IPS-NIHi11 (cell line): ENCODE data around the gene ASIC3.
A peak's percentile ranks its signal among the peaks of the same experiment; 100 is the strongest.

ENCODE experiments used
- DNase-seq: peaks from one replicate; pipeline ENCODE4 v3.0.0; 2012; ENCODE audit warnings: mixed read lengths, low spot score

ASIC3 gene

DNA sequence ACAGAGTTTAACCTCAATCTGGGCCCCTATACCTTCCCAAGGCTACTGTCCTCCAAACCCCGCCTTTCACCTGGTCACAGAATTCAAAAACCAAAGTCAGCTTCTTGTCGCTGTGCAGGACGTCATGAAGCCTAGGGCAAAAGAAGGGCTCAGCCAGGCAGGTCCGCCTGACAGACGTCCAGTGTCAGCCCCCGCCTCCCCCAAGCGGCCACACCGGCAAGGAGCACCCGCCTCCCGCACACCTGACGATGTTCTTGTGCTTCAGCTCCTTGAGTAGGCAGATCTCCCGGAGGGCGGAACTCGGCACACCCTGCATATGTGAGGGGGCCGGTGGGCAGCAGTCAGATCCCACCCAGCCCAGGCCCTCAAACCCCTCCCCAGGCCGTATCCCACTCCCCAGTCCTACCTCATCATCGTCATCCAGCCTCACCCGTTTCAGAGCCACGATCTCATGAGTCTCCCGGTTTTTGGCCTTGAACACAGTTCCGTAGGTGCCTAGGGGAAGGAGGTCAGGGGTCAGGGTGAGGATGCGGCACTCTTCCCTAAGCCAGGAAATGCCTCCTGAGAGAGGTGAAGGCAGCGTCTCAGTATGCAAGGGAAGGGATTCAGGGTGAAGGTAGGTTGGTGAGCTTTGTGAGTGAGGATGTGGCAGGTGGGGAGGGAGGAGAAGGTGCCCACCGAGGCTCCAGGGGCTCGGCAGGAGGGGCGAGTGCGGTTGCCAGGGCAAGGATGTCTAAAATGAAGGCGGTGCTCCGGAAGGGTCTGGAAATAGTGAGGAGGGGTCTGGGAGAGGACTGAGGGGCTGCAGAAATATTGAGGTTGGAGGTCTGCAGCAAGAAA is 8.6 kb downstream of the ASIC3 start:
- peak; percentile 51 for DNase-seq

DNA sequence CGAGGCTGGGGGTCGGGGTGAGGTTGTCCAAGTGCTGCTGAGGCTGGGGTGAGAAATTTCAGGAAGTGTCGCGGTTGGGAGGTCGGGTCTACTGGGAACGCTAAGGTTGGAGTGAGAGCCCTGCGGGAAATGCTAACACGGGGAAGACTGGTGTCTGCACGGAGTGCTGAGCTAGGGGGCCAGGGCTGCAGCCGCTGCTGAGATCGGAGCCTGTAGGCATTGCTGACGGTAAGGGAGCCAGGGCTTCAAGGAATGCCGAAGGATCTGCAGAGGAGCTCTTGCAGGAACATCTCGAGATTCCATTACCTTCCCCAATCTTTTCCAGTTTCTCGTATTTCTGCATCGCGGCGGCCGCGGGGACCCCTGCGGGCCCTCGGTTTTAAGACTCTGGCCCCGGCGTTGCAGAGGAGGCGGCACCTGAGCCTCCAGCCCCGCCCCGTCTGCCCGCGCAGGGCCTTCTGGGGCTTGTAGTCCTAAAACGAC is 9.2 kb downstream of the ASIC3 start, which contains the start of gene CDK5:
Gene CDK5, minus strand, starts transcription at position 392 of the 483 bp plus-strand sequence. Its CDS starts 49 bp downstream, at position 343.
- DNase-seq = no peak

DNA sequence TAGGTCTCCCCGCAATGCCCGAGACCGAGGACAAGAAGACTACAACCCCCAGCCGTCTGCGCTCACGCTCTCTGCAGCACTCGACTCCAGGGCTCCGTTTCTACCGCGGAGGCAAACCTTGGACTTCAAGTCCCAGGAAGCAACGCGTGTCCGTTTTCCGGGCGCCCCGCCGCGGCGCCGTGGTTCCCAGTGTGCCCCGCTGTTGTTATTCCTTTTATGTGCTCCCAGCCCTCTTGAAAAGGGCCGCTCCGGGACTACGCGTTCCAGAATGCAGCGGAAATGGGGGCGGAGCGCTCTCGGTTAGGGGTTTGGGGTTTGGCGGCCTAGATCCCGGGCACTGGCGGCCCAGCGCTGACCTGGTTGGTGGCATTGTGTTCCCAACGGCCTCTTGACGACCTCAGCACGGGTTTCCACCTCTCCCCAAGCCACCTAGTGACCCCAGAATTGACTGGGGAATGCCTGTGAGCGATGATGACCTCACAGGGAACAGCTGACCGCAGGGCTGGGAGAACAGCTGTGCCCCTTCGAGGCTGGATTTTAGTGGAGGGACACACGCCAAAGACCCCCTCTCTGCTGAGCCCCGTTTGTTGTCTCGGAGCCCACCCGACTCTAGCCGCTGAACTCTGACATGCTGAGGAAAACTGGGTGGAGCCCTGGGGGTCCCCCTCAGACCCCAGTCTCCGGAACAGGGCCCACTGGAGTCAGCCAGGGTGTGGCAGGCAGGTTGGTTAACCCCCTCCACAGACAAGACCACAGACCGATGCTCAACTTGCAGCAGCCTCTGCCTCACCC is 9.9 kb downstream of the ASIC3 start:
- DNase-seq = peak; percentile 95

DNA sequence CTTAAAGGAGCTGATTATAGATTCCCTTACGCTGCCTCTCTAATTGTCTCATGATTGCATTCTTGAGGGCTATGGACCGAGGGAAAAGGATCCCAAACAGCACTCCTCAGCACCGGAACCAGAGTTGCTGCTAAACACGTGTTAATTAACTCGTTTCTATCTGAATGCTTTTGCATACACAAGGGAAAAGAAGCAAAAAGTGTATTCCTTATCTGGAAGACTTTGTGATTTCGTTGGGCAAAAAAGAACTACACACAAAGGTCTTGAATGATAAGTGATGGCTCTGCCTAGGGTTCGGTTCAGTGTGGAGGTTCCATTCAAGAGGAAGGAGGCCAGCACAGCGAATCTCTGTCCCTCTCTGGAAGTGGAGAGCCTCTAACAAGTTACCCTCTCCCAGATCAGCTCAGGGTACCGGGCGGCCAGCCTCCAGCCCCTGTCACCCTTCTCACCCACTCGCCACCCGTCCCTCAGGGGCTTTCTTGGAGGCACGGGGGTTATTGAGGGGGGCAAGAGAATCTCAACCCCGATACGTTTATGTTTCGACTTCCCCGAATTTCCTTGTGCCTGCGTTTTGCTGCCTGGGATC is 10.5 kb downstream of the ASIC3 start:
- no peak for DNase-seq

DNA sequence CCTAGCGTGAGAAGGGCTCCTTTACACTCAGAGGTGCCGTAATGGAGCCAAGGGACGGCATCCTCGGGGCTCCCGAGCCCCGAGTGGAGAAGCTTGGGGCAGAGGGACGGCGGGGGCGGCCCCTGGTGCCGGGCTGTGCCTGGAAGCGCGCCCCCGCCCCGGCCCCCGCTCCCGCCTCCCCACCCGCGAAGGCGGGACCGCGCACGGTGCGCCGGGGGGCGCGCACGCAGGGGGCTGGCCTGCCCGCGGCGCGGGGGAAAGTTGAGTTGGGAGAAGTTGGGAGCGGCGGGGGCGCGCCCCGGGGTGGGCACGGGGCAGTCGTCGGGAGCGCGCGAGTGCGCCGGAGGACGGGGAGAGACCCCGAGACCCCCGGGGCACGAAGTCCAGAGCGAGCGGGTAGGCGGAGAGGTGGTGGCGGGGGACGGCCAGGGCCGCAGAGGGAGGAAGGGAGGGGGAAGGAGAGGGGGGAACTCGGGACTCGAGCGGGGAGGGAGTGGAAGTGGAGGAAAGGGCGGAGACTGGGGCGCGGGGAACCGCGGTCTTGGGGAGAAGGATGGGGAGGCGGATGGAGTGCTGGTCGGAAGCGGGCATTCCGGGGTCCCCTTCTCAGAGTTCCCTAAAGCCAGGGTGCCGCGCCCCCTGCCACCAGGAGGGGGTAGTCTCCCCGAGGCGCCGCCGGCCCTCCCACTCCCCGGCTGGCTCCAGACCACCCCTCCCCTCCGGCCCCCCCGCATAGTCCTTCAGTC is 11.2 kb downstream of the ASIC3 start, which contains the start of gene SLC4A2:
Gene SLC4A2, plus strand, starts transcription at position 223 of the 746 bp plus-strand sequence. CDS start 2,399 bp downstream, outside the sequence.
- peak; percentile 85 for DNase-seq

DNA sequence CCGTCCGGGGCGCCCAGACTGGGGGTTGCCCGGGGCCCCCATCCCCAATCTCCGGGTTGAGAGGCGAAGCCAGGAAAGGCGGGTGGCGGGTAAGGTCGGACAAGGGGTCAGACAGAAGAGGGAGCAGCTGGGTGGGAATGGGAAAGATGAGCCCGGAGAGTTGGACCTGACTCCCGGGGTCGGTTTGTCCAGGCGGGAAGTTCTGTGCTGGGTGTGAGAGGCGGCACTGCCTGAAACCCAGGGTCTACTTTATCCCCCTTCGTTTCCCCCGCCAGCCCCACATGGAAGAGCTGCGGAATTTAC is 11.7 kb downstream of the ASIC3 start:
- DNase-seq = no peak

DNA sequence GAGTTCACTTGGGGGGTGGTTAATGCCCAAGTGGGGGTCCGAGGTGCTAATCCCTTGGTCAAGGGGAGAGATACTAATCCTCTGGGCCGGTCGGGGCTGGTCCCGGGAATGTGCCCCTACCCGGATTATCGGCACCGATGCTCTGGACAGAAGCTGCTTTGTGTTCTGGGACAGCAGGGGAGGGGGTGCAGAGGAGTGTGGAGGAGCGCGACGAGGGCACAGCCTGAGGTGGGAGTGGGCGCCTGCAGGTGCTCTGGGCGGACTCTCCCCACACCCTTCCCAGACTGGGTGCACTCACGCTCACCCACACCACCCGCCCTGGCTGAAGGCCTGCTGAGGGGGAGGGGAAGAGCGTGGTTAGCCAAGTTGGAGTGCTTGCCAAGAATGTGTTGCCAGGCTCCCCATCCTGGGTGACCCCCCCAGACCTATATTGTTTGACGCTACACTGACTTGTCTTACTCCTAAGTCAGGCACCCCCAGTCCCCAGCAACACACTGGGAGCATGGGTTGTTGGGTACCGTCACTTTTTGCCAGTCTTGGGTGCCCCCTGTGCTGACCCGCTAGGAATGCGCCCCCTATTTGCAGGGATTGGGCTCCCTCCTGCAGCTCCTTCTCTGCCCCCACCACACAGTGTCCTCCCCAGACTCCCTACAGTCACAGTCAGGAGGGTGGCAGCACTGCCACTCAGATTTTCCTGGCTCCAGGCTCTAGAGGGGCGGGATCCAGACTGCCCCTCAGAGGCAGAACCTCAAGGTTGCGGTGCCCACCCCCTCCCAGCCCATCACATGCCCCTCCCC is 12.3 kb downstream of the ASIC3 start:
- DNase-seq = no peak

DNA sequence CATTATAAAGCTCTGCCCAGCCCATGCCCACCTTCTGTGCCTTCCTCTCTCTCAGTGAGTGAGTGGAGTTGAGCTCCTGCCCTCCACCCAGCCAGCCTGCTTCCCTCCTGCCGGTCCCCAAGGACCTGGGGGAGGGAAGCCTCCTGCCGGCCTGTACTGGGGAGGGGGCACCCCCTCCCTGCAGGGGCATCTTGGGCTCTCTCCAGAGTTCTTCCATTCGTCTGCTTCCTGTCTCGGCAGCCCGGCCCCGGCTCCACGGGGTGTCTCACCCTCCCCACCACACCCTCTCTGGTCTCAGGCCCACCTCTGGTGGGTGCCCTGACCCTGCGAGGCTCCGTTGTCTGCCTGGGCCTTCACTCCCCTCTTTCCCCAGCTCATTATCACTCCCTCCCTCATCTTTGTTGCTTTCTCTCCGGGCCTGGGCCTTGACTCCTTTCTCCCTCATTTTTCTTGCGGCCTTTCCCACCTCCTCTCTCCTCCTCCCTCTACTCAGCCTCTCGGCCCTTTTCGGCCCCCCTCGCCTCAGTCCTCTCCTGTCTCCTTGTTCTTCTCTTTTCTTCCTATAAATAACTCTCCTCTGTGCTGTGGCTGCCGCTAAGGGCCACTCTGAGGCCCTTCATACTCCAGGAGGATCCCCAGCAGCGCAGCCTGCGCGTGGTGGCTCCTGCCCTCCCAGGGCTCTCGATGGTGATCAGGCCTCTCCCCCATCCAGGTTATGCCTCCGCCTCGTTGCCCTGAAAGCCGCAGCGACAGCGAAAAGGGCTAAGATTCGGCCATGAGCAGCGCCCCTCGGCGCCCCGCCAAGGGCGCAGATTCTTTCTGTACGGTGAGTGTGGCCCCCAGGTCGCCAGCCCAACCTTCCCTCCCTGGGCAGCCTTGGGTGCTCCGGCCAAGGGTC is 13.1 kb downstream of the ASIC3 start:
- no peak for DNase-seq

DNA sequence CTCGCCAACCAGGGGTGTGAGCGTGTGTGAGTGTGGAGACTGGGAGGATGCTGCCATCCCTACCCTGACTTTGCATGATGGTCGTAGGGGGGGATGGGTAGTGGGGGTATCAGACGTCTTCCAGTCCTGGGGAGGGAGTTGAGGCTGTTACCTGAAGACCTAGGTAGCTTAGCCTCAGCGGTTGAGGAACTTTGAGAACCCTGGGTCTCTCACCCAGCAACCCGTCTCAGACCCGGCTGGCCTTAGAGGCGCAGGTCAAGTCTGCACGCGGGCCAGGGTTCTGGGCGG is 13.7 kb downstream of the ASIC3 start:
- no peak for DNase-seq

DNA sequence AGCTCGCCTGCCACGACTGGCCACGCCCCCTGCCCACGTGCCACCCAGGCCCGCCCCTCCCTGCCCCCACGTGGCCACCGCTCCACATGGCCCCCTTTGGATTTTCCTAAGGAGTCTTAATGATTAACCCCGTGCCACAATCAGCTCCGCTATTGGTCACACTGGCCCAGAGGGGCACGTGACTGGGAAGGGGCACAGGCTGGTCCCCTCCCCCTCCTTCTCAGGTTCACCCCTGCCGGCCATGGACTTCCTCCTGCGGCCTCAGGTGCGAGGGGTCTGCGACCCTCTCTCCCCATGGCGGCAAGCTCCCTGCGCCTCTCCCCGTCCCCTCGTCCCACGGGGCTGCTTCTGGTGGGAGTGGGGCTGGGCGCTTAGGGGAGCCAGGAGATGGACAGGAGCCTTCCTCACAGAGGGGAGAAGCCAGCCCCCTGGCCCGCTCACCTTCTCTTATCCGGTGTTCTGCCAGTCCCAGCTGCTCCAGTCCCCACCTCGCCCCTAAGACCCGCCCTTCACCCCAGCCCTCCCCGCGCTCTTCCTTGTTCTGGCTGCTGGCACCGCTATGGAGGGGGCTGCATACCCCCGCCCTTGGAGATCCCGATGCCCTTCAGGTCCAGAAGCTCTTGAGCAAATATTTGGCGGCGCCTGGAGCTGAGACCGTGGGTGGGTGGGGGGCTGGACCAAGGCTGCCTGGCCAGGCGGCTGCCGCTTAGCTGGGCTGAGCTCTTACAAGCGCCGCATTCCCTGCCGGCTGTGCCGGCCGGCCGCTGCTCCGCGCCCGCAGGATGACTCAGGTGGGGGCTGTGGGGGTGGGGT is 14.3 kb downstream of the ASIC3 start:
- DNase-seq = peak; percentile 85

DNA sequence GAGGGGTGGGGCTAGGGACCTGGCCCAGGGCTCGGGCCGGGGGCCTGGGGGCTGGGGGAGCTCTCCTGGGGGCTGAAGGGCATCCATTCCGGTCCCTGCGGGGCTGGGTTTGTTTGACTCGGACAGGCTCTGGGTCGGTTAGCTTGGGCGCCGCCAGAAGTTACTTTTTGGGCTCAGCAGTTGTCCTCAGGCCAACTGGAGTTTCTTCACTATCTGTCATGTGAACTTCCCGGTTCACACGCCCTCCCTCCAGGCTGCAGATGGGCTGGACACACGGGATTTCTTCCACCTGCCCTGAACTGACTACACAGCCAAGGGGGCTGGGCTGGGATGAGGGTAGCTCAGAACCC is 14.9 kb downstream of the ASIC3 start:
- DNase-seq = no peak

DNA sequence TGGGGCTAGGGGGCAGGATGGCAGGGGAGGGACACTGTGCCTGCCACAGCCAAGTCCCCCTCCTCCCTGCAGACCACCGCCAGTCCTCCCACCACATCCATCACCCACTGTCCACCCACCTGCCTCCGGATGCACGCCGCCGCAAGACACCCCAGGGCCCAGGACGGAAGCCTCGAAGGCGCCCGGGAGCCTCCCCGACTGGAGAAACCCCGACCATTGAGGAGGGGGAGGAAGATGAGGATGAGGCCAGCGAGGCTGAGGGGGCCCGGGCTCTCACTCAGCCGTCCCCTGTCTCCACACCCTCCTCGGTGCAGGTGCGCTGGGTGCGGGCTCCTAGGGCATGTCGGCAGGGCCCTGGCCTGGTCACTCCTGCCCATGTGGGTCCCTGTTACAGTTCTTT is 16.1 kb downstream of the ASIC3 start:
- no peak for DNase-seq

DNA sequence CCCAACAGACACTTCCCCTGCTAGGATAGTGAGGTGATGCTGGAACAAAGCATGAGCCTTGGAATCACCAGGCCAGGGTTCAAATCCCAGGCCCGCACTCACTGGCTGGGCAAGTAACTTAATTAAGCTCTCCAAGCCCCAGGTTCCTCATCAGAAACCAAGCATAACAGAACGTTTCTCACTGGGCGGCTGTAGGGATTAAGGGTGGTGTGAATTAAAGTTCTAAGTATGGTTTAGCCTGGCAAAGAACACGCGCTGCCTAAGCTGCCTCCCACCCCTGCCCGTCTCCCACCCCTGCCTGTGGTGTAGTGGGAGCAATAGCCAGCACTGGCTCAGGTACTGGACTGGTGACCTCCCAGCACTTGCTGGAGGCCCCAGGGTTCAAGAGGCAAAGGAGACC is 16.7 kb downstream of the ASIC3 start:
- DNase-seq = no peak

DNA sequence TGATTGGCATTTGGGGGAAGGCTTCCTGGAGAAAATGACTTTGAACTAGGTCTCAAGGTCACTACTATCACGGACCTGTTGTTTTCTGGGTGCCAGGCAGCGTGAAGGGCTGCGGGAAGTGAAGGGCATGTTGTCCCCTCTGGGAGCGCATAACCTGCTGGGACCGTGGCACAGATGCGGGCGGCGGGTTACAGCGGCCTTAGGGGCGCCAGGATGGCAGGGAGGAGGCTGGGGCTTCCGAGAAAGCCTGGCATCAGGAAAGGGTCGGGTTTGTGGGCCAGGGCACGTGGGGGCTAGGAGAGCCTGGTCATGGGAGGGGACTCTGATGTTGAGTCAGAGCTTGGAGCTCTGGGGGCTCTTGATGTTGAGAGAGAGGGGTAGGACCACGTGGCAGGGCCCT is 17.2 kb downstream of the ASIC3 start:
- no peak for DNase-seq

DNA sequence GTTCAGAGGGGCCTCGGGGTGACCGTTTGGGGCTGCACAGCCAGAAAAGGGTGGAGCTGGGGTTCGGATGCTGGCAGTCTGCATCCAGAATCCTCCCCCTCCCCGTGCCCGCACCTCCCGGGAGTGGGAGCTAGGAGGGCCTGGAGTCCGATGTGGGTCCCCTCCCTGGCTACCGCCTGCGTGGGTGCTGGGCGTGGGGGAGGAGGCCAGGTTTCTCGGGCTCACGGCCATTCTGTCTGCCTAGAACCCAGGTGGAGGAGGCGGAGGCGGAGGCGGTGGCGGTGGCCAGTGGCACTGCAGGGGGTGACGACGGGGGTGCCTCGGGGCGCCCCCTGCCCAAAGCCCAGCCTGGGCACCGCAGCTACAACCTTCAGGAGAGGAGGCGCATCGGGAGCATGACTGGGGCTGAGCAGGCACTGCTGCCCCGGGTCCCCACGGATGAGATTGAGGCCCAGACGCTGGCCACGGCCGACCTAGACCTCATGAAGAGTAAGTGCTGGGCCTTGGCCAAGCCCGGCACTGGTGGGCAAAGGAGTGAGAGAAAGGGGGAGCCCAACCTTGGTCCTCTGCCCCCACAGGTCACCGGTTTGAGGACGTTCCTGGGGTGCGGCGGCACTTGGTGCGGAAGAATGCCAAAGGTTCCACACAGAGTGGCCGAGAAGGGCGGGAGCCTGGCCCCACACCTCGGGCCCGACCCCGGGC is 18.1 kb downstream of the ASIC3 start:
- DNase-seq = no peak

DNA sequence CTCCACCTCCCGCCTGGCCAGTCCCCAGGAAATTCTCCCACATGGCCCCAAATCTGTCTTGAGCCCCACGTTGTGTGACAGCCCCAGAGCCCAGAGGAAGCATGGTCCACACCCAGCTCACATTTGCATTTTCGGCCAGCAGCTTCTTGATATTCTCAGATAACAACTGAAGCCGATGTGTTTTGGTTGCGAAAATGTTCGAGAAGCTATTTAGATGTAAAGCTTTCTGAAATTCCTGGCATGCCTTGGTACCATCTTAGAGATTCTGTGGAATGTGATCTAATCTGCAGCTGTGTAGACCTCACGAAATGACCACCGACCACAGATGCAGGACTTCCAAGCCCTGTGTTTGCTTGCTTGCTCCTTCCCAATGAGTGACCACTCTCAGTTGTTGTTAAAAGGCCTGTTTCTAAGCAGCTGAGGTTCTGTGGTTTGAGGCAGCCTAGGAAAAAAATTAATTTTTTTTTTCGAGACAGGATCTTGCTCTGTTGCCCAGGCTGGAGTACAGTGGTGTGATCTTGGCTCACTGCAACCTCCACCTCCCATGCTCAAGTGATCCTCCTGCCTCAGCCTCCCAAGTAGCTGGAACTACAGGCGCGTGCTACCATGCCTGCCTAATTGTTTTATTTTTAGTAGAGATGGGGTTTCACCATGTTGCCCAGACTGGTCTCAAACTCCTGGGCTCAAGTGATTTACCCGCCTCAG is 19.9 kb downstream of the ASIC3 start:
- DNase-seq = no peak

DNA sequence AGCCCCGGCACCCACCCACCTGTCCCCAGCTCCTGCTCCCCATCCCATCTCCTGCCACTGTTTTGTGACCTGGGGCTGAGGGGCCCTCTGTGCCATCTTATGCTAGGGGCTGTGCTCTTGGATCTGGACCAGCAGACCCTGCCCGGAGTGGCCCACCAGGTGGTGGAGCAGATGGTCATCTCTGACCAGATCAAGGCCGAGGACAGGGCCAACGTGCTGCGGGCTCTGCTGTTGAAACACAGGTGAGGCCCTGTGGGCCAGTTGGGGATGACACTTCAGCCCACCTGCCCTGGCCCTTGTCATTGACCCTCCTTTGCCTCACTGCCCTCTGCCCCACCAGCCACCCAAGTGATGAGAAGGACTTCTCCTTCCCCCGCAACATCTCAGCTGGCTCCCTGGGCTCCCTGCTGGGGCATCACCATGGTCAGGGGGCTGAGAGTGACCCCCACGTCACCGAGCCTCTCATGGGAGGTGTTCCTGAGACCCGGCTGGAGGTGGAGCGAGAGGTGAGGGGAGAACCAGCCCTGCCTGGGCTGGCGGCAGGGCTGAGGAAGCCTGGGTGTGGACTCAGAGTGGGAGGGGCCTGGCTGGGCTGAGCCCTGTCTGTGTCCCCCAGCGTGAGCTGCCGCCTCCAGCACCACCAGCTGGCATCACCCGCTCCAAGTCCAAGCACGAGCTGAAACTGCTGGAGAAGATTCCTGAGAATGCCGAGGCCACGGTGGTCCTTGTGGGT is 21.7 kb downstream of the ASIC3 start:
- DNase-seq = no peak

DNA sequence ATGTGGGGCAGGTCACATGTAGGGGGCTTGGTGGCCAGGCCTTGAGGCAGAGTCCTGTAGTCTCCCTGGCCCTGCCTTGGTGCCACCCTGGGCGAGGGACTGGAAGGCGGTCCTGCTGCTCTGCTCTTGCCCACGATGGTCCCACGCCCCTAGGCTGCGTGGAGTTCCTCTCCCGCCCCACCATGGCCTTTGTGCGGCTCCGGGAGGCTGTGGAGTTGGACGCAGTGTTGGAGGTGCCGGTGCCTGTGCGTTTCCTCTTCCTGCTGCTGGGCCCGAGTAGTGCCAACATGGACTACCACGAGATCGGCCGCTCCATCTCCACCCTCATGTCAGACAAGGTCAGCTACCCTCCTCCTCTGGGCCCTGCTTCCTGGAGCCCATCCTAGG is 22.2 kb downstream of the ASIC3 start:
- DNase-seq = no peak
